Measurements from ENCODE around the gene SRD5A3. TPM values are rescaled to one million over a fixed set of nuclear protein-coding genes. Genes with fewer than 3 reads are reported as not detected.

The SRD5A3 gene
- total RNA-seq, 1 donor from 2014 or later, result 6.8 TPM

DNA sequence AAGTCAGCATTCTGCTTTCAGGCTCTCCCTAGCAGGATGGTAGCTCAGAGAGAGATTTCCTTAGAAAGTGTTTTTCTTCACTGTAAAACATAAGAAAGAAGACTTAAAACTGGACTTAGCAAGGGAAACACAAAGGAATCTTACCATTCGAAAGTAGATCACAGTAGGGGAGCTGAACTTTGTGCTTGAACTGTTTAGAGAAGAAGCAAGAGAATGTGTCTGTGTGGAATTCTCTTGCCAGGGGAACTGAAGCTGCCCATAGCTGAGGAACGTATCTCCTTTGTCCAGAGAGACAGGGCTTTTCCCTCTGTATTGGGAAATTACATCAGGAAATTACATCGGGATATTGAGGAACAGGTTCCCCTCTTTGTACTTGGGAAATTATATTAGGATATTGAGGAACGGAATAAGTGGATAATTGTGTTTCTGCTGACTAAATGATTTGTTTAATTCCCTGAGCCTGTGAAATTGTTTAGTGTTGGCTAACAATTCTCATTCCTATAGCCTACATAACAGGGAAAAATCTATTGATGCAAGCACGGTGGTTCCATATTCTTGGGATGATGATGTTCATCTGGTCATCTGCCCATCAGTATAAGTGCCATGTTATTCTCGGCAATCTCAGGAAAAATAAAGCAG lies 21.2 kb downstream of the SRD5A3 start:
- H3K27me3 ChIP-seq, result no peaks in the 10 kb centered on the region
- no peak overlapping the region for H3K4me3 ChIP-seq
- H3K9me3 ChIP-seq, result no peaks in the 10 kb centered on the region
- H3K36me3 ChIP-seq, result peaks cover 0 to 8% of the 10 kb centered on the region in 2 donors
- no peak for DNase-seq (ENCODE audit: low spot score in 2 of 2)
- no peak overlapping the region for H3K27ac ChIP-seq
- H3K4me1 ChIP-seq, result no peaks in the 10 kb centered on the region
- TF ChIP-seq, protein P1, sequence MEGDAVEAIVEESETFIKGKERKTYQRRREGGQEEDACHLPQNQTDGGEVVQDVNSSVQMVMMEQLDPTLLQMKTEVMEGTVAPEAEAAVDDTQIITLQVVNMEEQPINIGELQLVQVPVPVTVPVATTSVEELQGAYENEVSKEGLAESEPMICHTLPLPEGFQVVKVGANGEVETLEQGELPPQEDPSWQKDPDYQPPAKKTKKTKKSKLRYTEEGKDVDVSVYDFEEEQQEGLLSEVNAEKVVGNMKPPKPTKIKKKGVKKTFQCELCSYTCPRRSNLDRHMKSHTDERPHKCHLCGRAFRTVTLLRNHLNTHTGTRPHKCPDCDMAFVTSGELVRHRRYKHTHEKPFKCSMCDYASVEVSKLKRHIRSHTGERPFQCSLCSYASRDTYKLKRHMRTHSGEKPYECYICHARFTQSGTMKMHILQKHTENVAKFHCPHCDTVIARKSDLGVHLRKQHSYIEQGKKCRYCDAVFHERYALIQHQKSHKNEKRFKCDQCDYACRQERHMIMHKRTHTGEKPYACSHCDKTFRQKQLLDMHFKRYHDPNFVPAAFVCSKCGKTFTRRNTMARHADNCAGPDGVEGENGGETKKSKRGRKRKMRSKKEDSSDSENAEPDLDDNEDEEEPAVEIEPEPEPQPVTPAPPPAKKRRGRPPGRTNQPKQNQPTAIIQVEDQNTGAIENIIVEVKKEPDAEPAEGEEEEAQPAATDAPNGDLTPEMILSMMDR (IDR thresholded peaks at IDR 0.05), result no peak
- intact Hi-C loops (cut with DNase I), result no loop called here

DNA sequence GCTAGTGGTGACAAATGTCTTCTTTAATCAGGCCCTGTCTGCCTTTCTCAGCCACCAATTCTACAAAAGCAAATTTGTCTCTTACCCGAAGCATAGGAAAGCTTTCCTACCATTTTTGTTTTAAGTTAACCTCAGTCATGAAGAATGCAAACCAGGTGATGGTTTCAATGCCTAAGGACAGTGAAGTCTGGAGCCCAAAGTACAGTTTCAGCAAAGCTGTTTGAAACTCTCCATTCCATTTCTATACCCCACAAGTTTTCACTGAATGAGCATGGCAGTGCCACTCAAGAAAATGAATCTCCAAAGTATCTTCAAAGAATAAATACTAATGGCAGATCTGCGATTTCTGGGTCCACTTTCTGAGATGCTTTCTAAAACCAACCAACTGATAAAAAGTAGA lies 23.9 kb downstream of the SRD5A3 start:
- TF ChIP-seq, protein P1 (IDR thresholded peaks at IDR 0.05), result no peak
- DNase-seq (ENCODE audit: low spot score in 2 of 2), result no peak
- Histone ChIP-seq H3K27me3 (no peaks in the 10 kb centered on the region), H3K27ac (no peak overlapping the region), H3K9me3 (no peaks in the 10 kb centered on the region), H3K36me3 (peaks cover 0 to 8% of the 10 kb centered on the region in 2 donors), H3K4me1 (no peaks in the 10 kb centered on the region), H3K4me3 (no peak overlapping the region)
- intact Hi-C loops (cut with DNase I), result no loop called here

DNA sequence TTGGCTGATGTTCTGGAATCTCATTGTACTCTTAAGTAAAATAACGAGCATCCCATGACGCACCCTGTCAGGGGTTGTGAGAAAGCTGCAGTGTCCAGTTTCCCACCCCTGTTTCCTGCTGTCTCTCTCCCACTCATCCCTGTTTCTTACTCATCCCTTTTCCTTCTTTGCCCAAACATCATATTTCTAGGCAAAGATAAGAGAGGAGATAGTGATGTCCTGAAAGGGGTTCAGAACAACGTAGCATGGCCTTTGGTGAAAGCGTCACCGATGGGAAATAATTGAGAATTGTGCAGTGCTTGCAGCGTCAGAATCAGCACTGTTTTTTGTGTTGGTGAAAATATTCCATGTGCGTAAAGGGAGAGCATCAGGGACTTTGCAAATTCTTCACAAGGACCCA lies 26.2 kb downstream of the SRD5A3 start:
- TF ChIP-seq, protein P1 (IDR thresholded peaks at IDR 0.05), result no peak
- intact Hi-C loops (cut with DNase I), result no loop called here
- Histone ChIP-seq H3K4me3 (no peak overlapping the region), H3K36me3 (peaks cover 0 to 4% of the 10 kb centered on the region in 2 donors), H3K9me3 (no peaks in the 10 kb centered on the region), H3K4me1 (no peaks in the 10 kb centered on the region), H3K27me3 (no peaks in the 10 kb centered on the region), H3K27ac (no peak overlapping the region)
- no peak for DNase-seq (ENCODE audit: low spot score in 2 of 2)

DNA sequence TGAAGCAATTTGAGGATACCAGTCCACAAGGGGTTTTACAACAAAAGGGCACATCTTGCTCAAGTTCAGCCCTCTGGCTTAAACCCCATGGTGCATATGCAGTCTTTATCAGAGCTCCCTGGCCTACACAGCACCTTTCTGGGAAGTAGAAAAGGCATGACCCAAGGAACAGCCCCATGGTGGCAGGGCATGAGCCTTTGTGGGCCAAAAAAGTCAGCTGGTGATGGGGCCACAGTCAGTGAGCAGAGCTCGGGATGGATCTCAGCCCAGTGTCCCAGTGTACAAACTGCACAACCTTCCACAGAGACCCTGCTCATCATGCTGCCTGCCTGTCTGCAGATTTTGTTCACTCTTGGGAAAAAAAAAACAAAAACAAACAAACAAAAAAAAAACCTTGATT lies 27.4 kb downstream of the SRD5A3 start:
- intact Hi-C loops (cut with DNase I), result no loop called here
- TF ChIP-seq, protein P1 (IDR thresholded peaks at IDR 0.05), result no peak
- no peaks in the 10 kb centered on the region for H3K27me3 ChIP-seq
- no peak for DNase-seq (ENCODE audit: low spot score in 2 of 2)
- no peaks in the 10 kb centered on the region for H3K9me3 ChIP-seq
- H3K36me3 ChIP-seq, result peaks cover 0 to 4% of the 10 kb centered on the region in 2 donors
- H3K27ac ChIP-seq, result no peak overlapping the region
- no peak overlapping the region for H3K4me3 ChIP-seq
- H3K4me1 ChIP-seq, result no peaks in the 10 kb centered on the region

DNA sequence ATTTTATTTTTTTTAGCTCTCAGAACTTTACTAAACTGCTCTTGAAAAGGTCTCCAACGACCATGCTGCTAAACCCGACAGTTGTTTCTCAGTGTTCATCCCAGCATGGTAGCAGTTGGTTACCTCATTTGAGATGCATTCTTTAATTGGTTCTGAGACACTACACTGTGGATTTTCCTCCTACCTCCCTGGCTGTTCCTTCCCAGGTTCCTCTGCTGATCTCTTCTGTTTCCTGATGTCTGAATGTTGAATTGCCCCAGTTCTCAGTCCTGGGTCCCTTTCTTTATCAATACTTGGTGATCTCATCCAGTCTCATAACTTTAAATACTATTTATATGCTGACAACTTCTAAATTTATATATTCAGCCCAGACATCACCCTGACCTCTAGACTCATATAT lies 30.7 kb downstream of the SRD5A3 start:
- Histone ChIP-seq H3K27me3 (no peaks in the 10 kb centered on the region), H3K4me3 (no peak overlapping the region), H3K27ac (no peak overlapping the region), H3K4me1 (no peaks in the 10 kb centered on the region), H3K36me3 (no peaks in the 10 kb centered on the region), H3K9me3 (no peaks in the 10 kb centered on the region)
- intact Hi-C loops (cut with DNase I), result no loop called here
- no peak for DNase-seq (ENCODE audit: low spot score in 2 of 2)
- TF ChIP-seq, protein P1 (IDR thresholded peaks at IDR 0.05), result no peak
